Cardiac muscle cell (in vitro differentiated cells and primary cell): Measurements from ENCODE around the gene APCDD1L. TPM values are rescaled to one million over a fixed set of nuclear protein-coding genes. Genes with fewer than 3 reads are reported as not detected.
"Not testable (repeated sequence)": the region's sequence is repeated elsewhere in the genome, so short reads cannot be mapped to it uniquely, and the experiment has no call there.

Experiments used
- DNase-seq, 2 donors: peaks; one replicate each; pipeline versions ENCODE4 v3.0.0 to v3.0.0-alpha.2; 2010 to 2017; ENCODE audit warnings: low read depth in 1 of 2, low spot score in 1 of 2
- H3K27ac ChIP-seq: fragments of 200-600 bp; sonication (generic); 2 replicates; pipeline ENCODE4 v1.5.1; 2016
- H3K27me3 ChIP-seq: fragments of 200-600 bp; sonication (generic); 2 replicates; pipeline ENCODE4 v1.6.0; 2016; ENCODE audit warnings: control low read depth
- H3K36me3 ChIP-seq: fragments of 200-600 bp; sonication (generic); 2 replicates; pipeline ENCODE4 v1.5.1; 2016; ENCODE audit warnings: control low read depth
- H3K4me1 ChIP-seq: fragments of 200-600 bp; sonication (generic); 2 replicates; pipeline ENCODE4 v1.8.1; 2017; ENCODE audit warnings: low read depth, mild to moderate bottlenecking, mixed run types
- H3K4me3 ChIP-seq: fragments of 200-600 bp; sonication (generic); 2 replicates; pipeline ENCODE4 v1.5.1; 2016; ENCODE audit warnings: mild to moderate bottlenecking
- H3K9me3 ChIP-seq: fragments of 200-600 bp; sonication (generic); 2 replicates; pipeline ENCODE4 v1.5.1; 2017; ENCODE audit warnings: low read depth, mild to moderate bottlenecking, control low read depth
- CTCF ChIP-seq: IDR thresholded peaks from 2 replicates; pipeline ENCODE4 v1.5.1; 2012; ENCODE audit warnings: low read depth, mild to moderate bottlenecking, low read length
- polyA plus RNA-seq: library from polyadenylated mRNA; unstranded; fragments of >200 nt; fragmentation: Nextera tagmentation; extraction: Ambion mirVana; gene quantifications from 2 replicates; pipeline ENCODE4 v1.2.1, GENCODE V29; 2016
- total RNA-seq: library from RNA; depleted of rRNA; stranded (reverse); fragments of >200 nt; gene quantifications from 2 replicates; pipeline ENCODE4 v1.2.3, GENCODE V29; 2016

The APCDD1L gene
- total and polyA plus RNA-seq, 2 experiments from 2014 or later: 0.21 to 1.1 TPM

- no peak overlapping the region for H3K27ac ChIP-seq
- no peak overlapping the region for H3K4me3 ChIP-seq
- TF ChIP-seq CTCF: no peak
- no peaks in the 10 kb centered on the region for H3K36me3 ChIP-seq
- peak in 1 of 2 donors; percentile 88 for DNase-seq
- H3K9me3 ChIP-seq: no peaks in the 10 kb centered on the region
- H3K27me3 ChIP-seq: peaks cover 38% of the 10 kb centered on the region
- no peaks in the 10 kb centered on the region for H3K4me1 ChIP-seq
Measured at GRCh38 chr20:58511364-58511763, 3.8 kb downstream of the APCDD1L start.

GRCh38 chr20:58510921-58511320 lies 4.3 kb downstream of the APCDD1L start:
- H3K9me3 ChIP-seq: no peaks in the 10 kb centered on the region
- H3K27me3 ChIP-seq: peaks cover 34% of the 10 kb centered on the region
- H3K27ac ChIP-seq: no peak overlapping the region
- no peaks in the 10 kb centered on the region for H3K4me1 ChIP-seq
- TF ChIP-seq CTCF: no peak
- DNase-seq: no peak
- no peaks in the 10 kb centered on the region for H3K36me3 ChIP-seq
- no peak overlapping the region for H3K4me3 ChIP-seq

- Histone ChIP-seq H3K27me3 (peaks cover 13% of the 10 kb centered on the region), H3K9me3 (no peaks in the 10 kb centered on the region), H3K4me1 (no peaks in the 10 kb centered on the region), H3K36me3 (no peaks in the 10 kb centered on the region), H3K4me3 (no peak overlapping the region), H3K27ac (no peak overlapping the region)
- DNase-seq: no peak
- TF ChIP-seq CTCF: no peak
Measured at GRCh38 chr20:58508762-58509395, 6.3 kb downstream of the APCDD1L start.

GRCh38 chr20:58506999-58507398 lies 8.2 kb downstream of the APCDD1L start:
- not testable (repeated sequence) for DNase-seq, H3K36me3 ChIP-seq

GRCh38 chr20:58504566-58504965 lies 10.6 kb downstream of the APCDD1L start:
- H3K9me3 ChIP-seq: no peaks in the 10 kb centered on the region
- no peak for DNase-seq

More at GRCh38 chr20:58506999-58507398, 8.2 kb downstream of the APCDD1L start:
- not testable (repeated sequence) for H3K4me1 ChIP-seq, H3K27ac ChIP-seq, H3K4me3 ChIP-seq, H3K27me3 ChIP-seq, H3K9me3 ChIP-seq

More at GRCh38 chr20:58504566-58504965, 10.6 kb downstream of the APCDD1L start:
- H3K4me1 ChIP-seq: no peaks in the 10 kb centered on the region
- no peak overlapping the region for H3K4me3 ChIP-seq
- no peak overlapping the region for H3K27ac ChIP-seq
- no peak for TF ChIP-seq CTCF
- no peaks in the 10 kb centered on the region for H3K36me3 ChIP-seq
- H3K27me3 ChIP-seq: no peaks in the 10 kb centered on the region
